HepG2 (cell line): ENCODE results near the gene FMO1. TPM values are rescaled to one million over a fixed set of nuclear protein-coding genes. Genes with fewer than 3 reads are reported as not detected.
A peak's percentile ranks its signal among the peaks of the same experiment; 100 is the strongest.

Experiments used
- ATAC-seq: fragments of 200-7000 bp; cut with Tn5 transposase; 3 replicates; pipeline ENCODE4 v1.9.1; 2020; ENCODE audit warnings: mild to moderate bottlenecking, moderate library complexity
- BruUV-seq: library from RNA; stranded (reverse); fragments of 400-500 nt; replicated peaks from 2 replicates; lab custom pipeline; 2021; lab: Mats Ljungman, UMichigan
- CTCF ChIA-PET: fragments of 300-600 bp; formaldehyde crosslinking; extraction: SDS; loops from one replicate; lab custom pipeline; 2021; ENCODE audit warnings: low total read pairs, inconsistent platforms, low intra/inter-chr PET ratio; lab: Yijun Ruan, JAX
- POLR2A ChIA-PET: fragments of 350-600 bp; sonication (Branson Sonifier 250); formaldehyde crosslinking; loops from one replicate; lab custom pipeline; 2020; ENCODE audit warnings: antibody characterized with exemption, inconsistent platforms; lab: Yijun Ruan, JAX
- DNase-seq: peaks from one replicate; pipeline ENCODE4 v3.0.0-alpha.2; 2015; ENCODE audit warnings: low spot score
- FAIRE-seq: peaks from 3 replicates; lab custom pipeline; 2011; peaks lifted over from hg19 to GRCh38; lab: Jason Lieb, UNC
- H2AFZ ChIP-seq: one replicate; pipeline ENCODE4 v1.6.1; 2011; ENCODE audit warnings: low read length, inconsistent platforms
- H3K27ac ChIP-seq: fragments of 300-600 bp; 3 replicates; pipeline ENCODE4 v1.8.0; 2011; ENCODE audit warnings: mixed run types, mild to moderate bottlenecking, mixed read lengths, low read length, inconsistent platforms; ENCODE audit not compliant: insufficient read depth; ENCODE audit errors: extremely low read length
- H3K27me3 ChIP-seq, 2 experiments: fragments of 200-600 bp in 1 of 2; 2 replicates in 1 of 2; 3 replicates in 1 of 2; pipeline versions ENCODE4 v1.6.0 to v1.8.0; 2011; ENCODE audit warnings: low read length in 2 of 2, mild to moderate bottlenecking in 2 of 2, moderate library complexity in 2 of 2, inconsistent platforms in 1 of 2; ENCODE audit not compliant: insufficient read depth in 2 of 2, control insufficient read depth in 1 of 2
- H3K36me3 ChIP-seq, 2 experiments: fragments of 200-600 bp in 1 of 2; replicated peaks in 1 of 2; 2 replicates in 1 of 2; 3 replicates in 1 of 2; pipeline versions ENCODE4 v1.5.1 to v1.8.0; 2011; ENCODE audit warnings: low read length in 2 of 2, inconsistent platforms in 1 of 2; ENCODE audit not compliant: insufficient read depth in 2 of 2, control insufficient read depth in 1 of 2
- H3K4me1 ChIP-seq: 2 replicates; pipeline ENCODE4 v1.5.1; 2012; ENCODE audit warnings: low read length, inconsistent platforms; ENCODE audit not compliant: insufficient read depth
- H3K4me2 ChIP-seq: 2 replicates; pipeline ENCODE4 v1.6.0; 2011; ENCODE audit warnings: low read depth, low read length, inconsistent platforms
- H3K4me3 ChIP-seq, 3 experiments: fragments of 200-600 bp in 1 of 3; sonication (generic), shearing (Covaris generic) in 1 of 3; replicated peaks in 1 of 3; 2 replicates each; pipeline ENCODE4 v1.5.1; 2011 to 2016; ENCODE audit warnings: low read length in 3 of 3, inconsistent platforms in 2 of 3, low read depth in 2 of 3, mild to moderate bottlenecking in 2 of 3, control low read depth in 1 of 3, mixed read lengths in 1 of 3; ENCODE audit not compliant: insufficient read depth in 1 of 3
- H3K79me2 ChIP-seq: one replicate; pipeline ENCODE4 v1.6.1; 2011; ENCODE audit warnings: low read length, inconsistent platforms; ENCODE audit not compliant: insufficient read depth
- H3K9ac ChIP-seq: 2 replicates; pipeline ENCODE4 v1.6.0; 2011; ENCODE audit warnings: mild to moderate bottlenecking, low read depth, low read length, inconsistent platforms; ENCODE audit not compliant: insufficient read depth
- H3K9me3 ChIP-seq: 2 replicates; pipeline ENCODE4 v1.5.1; 2012; ENCODE audit warnings: mild to moderate bottlenecking, low read length
- H4K20me1 ChIP-seq: 2 replicates; pipeline ENCODE4 v1.6.0; 2011; ENCODE audit warnings: inconsistent platforms, mild to moderate bottlenecking, low read length, moderate library complexity; ENCODE audit not compliant: insufficient read depth
- CBX5 ChIP-seq: sonication (generic); formaldehyde crosslinking; IDR thresholded peaks from 2 replicates; pipeline ENCODE4 v1.4.0; 2020; ENCODE audit warnings: missing genetic modification reagents, borderline replicate concordance
- CREM ChIP-seq, 2 experiments: sonication (generic) in 1 of 2; formaldehyde crosslinking in 1 of 2; IDR thresholded peaks; 2 replicates each; pipeline versions ENCODE4 v1.4.0 to v1.6.1; 2016 to 2020; ENCODE audit warnings: antibody characterized with exemption in 1 of 2, mild to moderate bottlenecking in 1 of 2, missing genetic modification reagents in 1 of 2
- DNMT3B ChIP-seq: conservative IDR thresholded peaks from 2 replicates; pipeline ENCODE4 v1.6.1; 2016; ENCODE audit warnings: missing biosample characterization, control low read depth
- GABPB1 ChIP-seq: IDR thresholded peaks from 2 replicates; pipeline ENCODE4 v1.6.1; 2016; ENCODE audit warnings: mild to moderate bottlenecking, missing genetic modification reagents, moderate library complexity, missing compliant biosample characterization
- HES4 ChIP-seq: sonication (generic); formaldehyde crosslinking; IDR thresholded peaks from 2 replicates; pipeline ENCODE4 v1.9.0; 2021; ENCODE audit warnings: mild to moderate bottlenecking, missing genetic modification reagents, borderline replicate concordance
- HOXA3 ChIP-seq: sonication (generic); formaldehyde crosslinking; IDR thresholded peaks from 2 replicates; pipeline ENCODE4 v1.5.0; 2020; ENCODE audit warnings: missing genetic modification reagents
- KLF16 ChIP-seq, 2 experiments: sonication (generic) in 1 of 2; formaldehyde crosslinking in 1 of 2; IDR thresholded peaks; 2 replicates each; pipeline versions ENCODE4 v1.6.1 to v1.8.0; 2016 to 2023; ENCODE audit warnings: missing genetic modification reagents in 2 of 2, missing compliant biosample characterization in 1 of 2
- MIER2 ChIP-seq: IDR thresholded peaks from 2 replicates; pipeline ENCODE4 v1.6.1; 2016; ENCODE audit warnings: missing biosample characterization, missing genetic modification reagents
- NBN ChIP-seq: fragments of 450-650 bp; conservative IDR thresholded peaks from 2 replicates; pipeline ENCODE4 v1.6.1; 2017
- NFYC ChIP-seq: IDR thresholded peaks from 2 replicates; pipeline ENCODE4 v1.6.1; 2016; ENCODE audit warnings: missing genetic modification reagents, missing compliant biosample characterization
- PCBP2 ChIP-seq: fragments of 200-400 bp; formaldehyde crosslinking; optimal IDR thresholded peaks from 2 replicates; pipeline ENCODE3; 2018; ENCODE audit warnings: low read length, low read depth; ENCODE audit not compliant: poor library complexity, severe bottlenecking
- PLSCR1 ChIP-seq: sonication (generic); formaldehyde crosslinking; IDR thresholded peaks from 2 replicates; pipeline ENCODE4 v1.5.0; 2020; ENCODE audit warnings: missing genetic modification reagents, mild to moderate bottlenecking, borderline replicate concordance
- RAD21 ChIP-seq: fragments of 450-650 bp; formaldehyde crosslinking; IDR thresholded peaks from 2 replicates; pipeline ENCODE4 v1.5.0; 2020; ENCODE audit warnings: mild to moderate bottlenecking
- RXRB ChIP-seq: IDR thresholded peaks from 2 replicates; pipeline ENCODE4 v1.6.1; 2016; ENCODE audit warnings: borderline replicate concordance, missing genetic modification reagents, missing compliant biosample characterization
- SAP130 ChIP-seq: IDR thresholded peaks from 2 replicates; pipeline ENCODE4 v1.6.1; 2016; ENCODE audit warnings: low read depth
- SOX5 ChIP-seq: IDR thresholded peaks from 2 replicates; pipeline ENCODE4 v1.6.1; 2016; ENCODE audit warnings: borderline replicate concordance
- SP1 ChIP-seq, 2 experiments: fragments of 450-650 bp in 1 of 2; sonication (generic) in 1 of 2; formaldehyde crosslinking in 1 of 2; IDR thresholded peaks; 2 replicates each; pipeline versions ENCODE4 v1.4.0 to v1.6.1; 2016 to 2020; ENCODE audit warnings: missing genetic modification reagents in 1 of 2
- STAG1 ChIP-seq: sonication (generic); formaldehyde crosslinking; IDR thresholded peaks from 2 replicates; pipeline ENCODE4 v1.4.0; 2020; ENCODE audit warnings: missing genetic modification reagents
- XRCC5 ChIP-seq: fragments of 200-400 bp; formaldehyde crosslinking; optimal IDR thresholded peaks from 2 replicates; pipeline ENCODE3; 2017; ENCODE audit warnings: mild to moderate bottlenecking, low read length
- ZGPAT ChIP-seq: IDR thresholded peaks from 2 replicates; pipeline ENCODE4 v1.6.1; 2016; ENCODE audit warnings: mild to moderate bottlenecking
- ZMYM4 ChIP-seq: sonication (generic); formaldehyde crosslinking; IDR thresholded peaks from 2 replicates; pipeline ENCODE4 v1.8.1; 2023; ENCODE audit warnings: mild to moderate bottlenecking, missing genetic modification reagents
- ZNF468 ChIP-seq: sonication (generic); formaldehyde crosslinking; IDR thresholded peaks from 2 replicates; pipeline ENCODE4 v1.8.0; 2022; ENCODE audit warnings: mild to moderate bottlenecking, moderate library complexity, missing genetic modification reagents
- WGBS: methylation state at CpG from one replicate; pipeline ENCODE4 v1.1.6; 2017; ENCODE audit warnings: low lambda C conversion rate; 5-methylcytosine and 5-hydroxymethylcytosine counted together
- in situ Hi-C: cut with HindIII; loops from 2 replicates; pipeline ENCODE4 v1.10.0; 2017; ENCODE audit warnings: low pct_unique_long_range_greater_than_20kb; ENCODE audit not compliant: extremely low pct_ligation_motif_present
- intact Hi-C: fragments of 100-400 bp; cut with micrococcal nuclease; formaldehyde crosslinking; loops from one replicate; pipeline ENCODE4 v1.10.0; 2022; ENCODE audit not compliant: unreplicated experiment
- polyA plus RNA-seq, 8 experiments: library from polyadenylated mRNA; depleted of rRNA in 3 of 8; stranded (reverse) in 7 of 8; unstranded in 1 of 8; fragments of >200 nt; fragmentation: Illumina TruSeq in 4 of 8; extraction: Trizol in 4 of 8; gene quantifications; 2 replicates each; pipeline versions ENCODE4 v1.2.1 to v1.2.3, GENCODE V29; 2011 to 2016; ENCODE audit warnings: low read depth in 4 of 8, missing spikeins in 1 of 8, mixed read lengths in 1 of 8; ENCODE audit not compliant: insufficient read depth in 1 of 8
- total RNA-seq, 5 experiments: library from RNA; depleted of rRNA; stranded (reverse); fragments of >200 nt; fragmentation: Illumina TruSeq; extraction: Trizol; gene quantifications; 2 replicates each; pipeline ENCODE4 v1.2.3, GENCODE V29; 2016; ENCODE audit warnings: low read depth in 1 of 5

The FMO1 gene
- total and polyA plus RNA-seq, 2 of the 13 experiments (the other 11 are each of a cell fraction or from before 2014, with no cell fraction given): not detected

GRCh38 chr1:171313835-171314320 is 65.6 kb downstream of the FMO1 start, which contains the start of gene FMO4:
Gene FMO4, plus strand, starts transcription at chr1:171314183. Its CDS starts 5,643 bp downstream, at chr1:171319826.
- 1% methylated on average over 10 of the region's 10 CpGs for WGBS
- Histone ChIP-seq H3K27me3 (no peaks in the 10 kb centered on the region), H4K20me1 (no peaks in the 10 kb centered on the region), H3K9me3 (no peaks in the 10 kb centered on the region), H2AFZ (peak within 1 kb of the TSS; percentile 73), H3K4me2 (peak within 1 kb of the TSS; percentile 37), H3K27ac (no peak within 1 kb of the TSS), H3K36me3 (no peaks in the 10 kb centered on the region), H3K79me2 (no peaks in the 10 kb centered on the region), H3K4me3 (peak within 1 kb of the TSS in 2 of 3 experiments; percentile 1 to 19; a peak in 3 of 6 replicates), H3K4me1 (peaks cover 8% of the 10 kb centered on the region; the same call in 1 of the 2 replicates), H3K9ac (no peak within 1 kb of the TSS)
- intact Hi-C loops (loop anchor here (1.0 to 10.0 kb wide), 3 partner anchors 47 to 349 kb away; no protein-coding TSS in a partner anchor), in situ Hi-C loops (no loop called here)
- DNase-seq (peak; percentile 90), FAIRE-seq (peak; percentile 95), ATAC-seq (peak; percentile 100)
- no TSS peak for BruUV-seq
- POLR2A ChIA-PET: no interaction called here
- CTCF ChIA-PET: interaction anchor here (2.1 kb wide), 1 partner anchor 68 kb away, joined by 7 read pairs; no protein-coding TSS in a partner anchor
- TF ChIP-seq CREM (IDR thresholded peaks at IDR 0.05) (peak; percentile 70), CREM (CRISPR knock-in tag; IDR thresholded peaks at IDR 0.05) (no peak), NBN (no peak), NFYC (CRISPR knock-in tag) (peak; percentile 73), RAD21 (CRISPR knock-in tag) (peak; percentile 31; the same call in 1 of the 2 replicates), GABPB1 (peak; percentile 78), CBX5 (peak; percentile 66; the same call in 1 of the 2 replicates), MIER2 (CRISPR knock-in tag) (peak; percentile 48; the same call in 1 of the 2 replicates), PLSCR1 (no peak), PCBP2 (no peak), DNMT3B (CRISPR knock-in tag) (0 out of 2 replicates have a peak, but pooled peaks have one; percentile 43), KLF16 (CRISPR knock-in tag; IDR thresholded peaks at IDR 0.05) (0 out of 4 replicates have a peak, but pooled peaks of 1 of the 2 experiments have one; percentile 24), ZNF468 (CRISPR knock-in tag) (no peak), ZMYM4 (peak; percentile 68; the same call in 1 of the 2 replicates), HES4 (CRISPR knock-in tag) (no peak), HOXA3 (CRISPR knock-in tag) (peak; percentile 37; the same call in 1 of the 2 replicates), RXRB (CRISPR knock-in tag) (0 out of 2 replicates have a peak, but pooled peaks have one; percentile 18), SOX5 (CRISPR knock-in tag) (peak; percentile 8; the same call in 1 of the 2 replicates), XRCC5 (peak; percentile 48), SP1 (IDR thresholded peaks at IDR 0.05) (no peak), SP1 (CRISPR knock-in tag; IDR thresholded peaks at IDR 0.05) (peak; percentile 39), SAP130 (CRISPR knock-in tag) (peak; percentile 41), ZGPAT (CRISPR knock-in tag) (peak; percentile 44; the same call in 1 of the 2 replicates), STAG1 (peak; percentile 63)
